IMR-90 (cell line): ENCODE data around the gene BTBD10. TPM values are rescaled to one million over a fixed set of nuclear protein-coding genes. Genes with fewer than 3 reads are reported as not detected.

Experiments
- ATAC-seq: fragments of 200-7000 bp; cut with Tn5 transposase; 2 replicates; pipeline ENCODE4 v1.9.1; 2020; ENCODE audit warnings: low read depth, mild to moderate bottlenecking, moderate library complexity
- BruUV-seq: library from RNA; stranded (reverse); fragments of 400-500 nt; replicated peaks from 2 replicates; lab custom pipeline; 2021; lab: Mats Ljungman, UMichigan
- CTCF ChIA-PET: fragments of 300-600 bp; formaldehyde crosslinking; extraction: SDS; loops from one replicate; lab custom pipeline; 2021; ENCODE audit warnings: antibody characterized with exemption; lab: Yijun Ruan, JAX
- POLR2A ChIA-PET: fragments of 300-600 bp; sonication (Branson Sonifier 250); formaldehyde crosslinking; loops from one replicate; lab custom pipeline; 2022; ENCODE audit warnings: antibody characterized with exemption; ENCODE audit not compliant: unreplicated experiment; lab: Charles Lee
- DNase-seq: peaks from one replicate; pipeline ENCODE4 v3.0.0; 2013
- H2AFZ ChIP-seq: replicated peaks from 2 replicates; pipeline ENCODE3; 2013; ENCODE audit warnings: low read length, mild to moderate bottlenecking; ENCODE audit not compliant: poor library complexity
- H2AK5ac ChIP-seq: 2 replicates; pipeline ENCODE4 v1.6.1; 2013; ENCODE audit warnings: low read depth, low read length, inconsistent platforms
- H2AK9ac ChIP-seq: replicated peaks from 2 replicates; pipeline ENCODE3; 2013; ENCODE audit warnings: mild to moderate bottlenecking, low read depth, low read length, moderate library complexity; ENCODE audit not compliant: poor library complexity
- H2BK120ac ChIP-seq: 2 replicates; pipeline ENCODE4 v1.6.1; 2013; ENCODE audit warnings: low read depth, low read length, inconsistent platforms
- H2BK15ac ChIP-seq: 3 replicates; pipeline ENCODE4 v1.6.1; 2013; ENCODE audit warnings: low read depth, low read length, inconsistent platforms
- H2BK20ac ChIP-seq: 2 replicates; pipeline ENCODE4 v1.6.1; 2013; ENCODE audit warnings: low read depth, mild to moderate bottlenecking, inconsistent platforms, low read length, moderate library complexity
- H2BK5ac ChIP-seq: 2 replicates; pipeline ENCODE4 v1.6.1; 2013; ENCODE audit warnings: mild to moderate bottlenecking, low read depth, low read length, inconsistent platforms; ENCODE audit not compliant: poor library complexity, severe bottlenecking
- H3K14ac ChIP-seq: replicated peaks from 2 replicates; pipeline ENCODE4 v1.6.1; 2013; ENCODE audit warnings: low read depth, low read length, inconsistent platforms
- H3K18ac ChIP-seq: 2 replicates; pipeline ENCODE4 v1.6.1; 2013; ENCODE audit warnings: low read depth, low read length, control low read depth
- H3K23ac ChIP-seq: 2 replicates; pipeline ENCODE4 v1.6.1; 2013; ENCODE audit warnings: low read depth, low read length, inconsistent platforms
- H3K27ac ChIP-seq: 2 replicates; pipeline ENCODE4 v1.5.1; 2013; ENCODE audit warnings: mild to moderate bottlenecking, control low read depth, low read length; ENCODE audit not compliant: insufficient read depth
- H3K27me3 ChIP-seq: 2 replicates; pipeline ENCODE4 v1.6.1; 2013; ENCODE audit warnings: low read length; ENCODE audit not compliant: control insufficient read depth, insufficient read depth
- H3K36me3 ChIP-seq: 2 replicates; pipeline ENCODE4 v1.6.1; 2013; ENCODE audit warnings: low read length, mixed read lengths; ENCODE audit not compliant: control insufficient read depth, insufficient read depth
- H3K4ac ChIP-seq: 2 replicates; pipeline ENCODE4 v1.6.1; 2013; ENCODE audit warnings: low read depth, low read length, inconsistent platforms
- H3K4me1 ChIP-seq: 2 replicates; pipeline ENCODE4 v1.6.1; 2013; ENCODE audit warnings: low read length, mixed read lengths; ENCODE audit not compliant: control insufficient read depth, insufficient read depth
- H3K4me2 ChIP-seq: 2 replicates; pipeline ENCODE4 v1.6.1; 2013; ENCODE audit warnings: low read depth, mild to moderate bottlenecking, control low read depth, low read length, moderate library complexity
- H3K4me3 ChIP-seq: 2 replicates; pipeline ENCODE4 v1.5.1; 2013; ENCODE audit warnings: low read depth, mild to moderate bottlenecking, control low read depth, low read length, moderate library complexity; ENCODE audit not compliant: insufficient read depth
- H3K56ac ChIP-seq: 2 replicates; pipeline ENCODE4 v1.6.1; 2013; ENCODE audit warnings: low read length, inconsistent platforms; ENCODE audit not compliant: insufficient read depth; ENCODE audit errors: extremely low read depth
- H3K79me1 ChIP-seq, 2 experiments: 2 replicates each; pipeline ENCODE4 v1.6.1; 2013; ENCODE audit warnings: low read length in 2 of 2, inconsistent platforms in 1 of 2, low read depth in 1 of 2
- H3K9ac ChIP-seq: 2 replicates; pipeline ENCODE4 v1.6.1; 2013; ENCODE audit warnings: low read depth, low read length, control low read depth
- H3K9me1 ChIP-seq: 2 replicates; pipeline ENCODE4 v1.6.1; 2013; ENCODE audit warnings: low read length, inconsistent platforms; ENCODE audit not compliant: insufficient read depth
- H3K9me3 ChIP-seq: 2 replicates; pipeline ENCODE4 v1.6.1; 2013; ENCODE audit warnings: low read length; ENCODE audit not compliant: control insufficient read depth, insufficient read depth
- H4K20me1 ChIP-seq: 2 replicates; pipeline ENCODE4 v1.6.1; 2013; ENCODE audit warnings: low read length, inconsistent platforms; ENCODE audit not compliant: insufficient read depth
- H4K5ac ChIP-seq: 2 replicates; pipeline ENCODE4 v1.6.1; 2013; ENCODE audit warnings: mild to moderate bottlenecking, low read depth, low read length, control low read depth
- H4K8ac ChIP-seq, 2 experiments: 2 replicates each; pipeline ENCODE4 v1.6.1; 2013; ENCODE audit warnings: low read depth in 2 of 2, low read length in 2 of 2, control low read depth in 1 of 2, inconsistent platforms in 1 of 2
- H4K91ac ChIP-seq: 2 replicates; pipeline ENCODE4 v1.6.1; 2013; ENCODE audit warnings: low read depth, low read length, inconsistent platforms; ENCODE audit not compliant: insufficient read depth
- BHLHE40 ChIP-seq: fragments of 150-350 bp; IDR thresholded peaks from 2 replicates; pipeline ENCODE4 v1.6.1; 2016; ENCODE audit warnings: mild to moderate bottlenecking, low read depth, low read length
- CEBPB ChIP-seq: IDR thresholded peaks from 2 replicates; pipeline ENCODE4 v1.6.1; 2012; ENCODE audit warnings: low read depth, low read length, improper control_type of control experiment
- CHD1 ChIP-seq: IDR thresholded peaks from 2 replicates; pipeline ENCODE4 v1.6.1; 2012; ENCODE audit warnings: low read depth, low read length, improper control_type of control experiment
- CTCF ChIP-seq: conservative IDR thresholded peaks from 2 replicates; pipeline ENCODE4 v1.5.1; 2012; ENCODE audit warnings: mild to moderate bottlenecking, low read depth, low read length, improper control_type of control experiment
- ELK1 ChIP-seq: fragments of 150-350 bp; IDR thresholded peaks from 2 replicates; pipeline ENCODE4 v1.6.1; 2016; ENCODE audit warnings: low read depth, mild to moderate bottlenecking, low read length, moderate library complexity, borderline replicate concordance
- FOS ChIP-seq: fragments of 150-350 bp; IDR thresholded peaks from 2 replicates; pipeline ENCODE4 v1.6.1; 2016; ENCODE audit warnings: low read depth, low read length
- MAFK ChIP-seq: IDR thresholded peaks from 2 replicates; pipeline ENCODE4 v1.6.1; 2012; ENCODE audit warnings: low read depth, low read length, improper control_type of control experiment
- MAZ ChIP-seq: IDR thresholded peaks from 2 replicates; pipeline ENCODE4 v1.6.1; 2012; ENCODE audit warnings: low read depth, mild to moderate bottlenecking, low read length, improper control_type of control experiment, moderate library complexity, borderline replicate concordance
- MXI1 ChIP-seq: IDR thresholded peaks from 2 replicates; pipeline ENCODE4 v1.6.1; 2012; ENCODE audit warnings: low read depth, mild to moderate bottlenecking, low read length, moderate library complexity, borderline replicate concordance
- NFE2L2 ChIP-seq: fragments of 150-350 bp; IDR thresholded peaks from 2 replicates; pipeline ENCODE4 v1.6.1; 2016; ENCODE audit warnings: low read depth, mild to moderate bottlenecking, low read length
- POLR2A ChIP-seq: IDR thresholded peaks from 2 replicates; pipeline ENCODE4 v1.6.1; 2012; ENCODE audit warnings: mild to moderate bottlenecking, low read depth, low read length
- RAD21 ChIP-seq: IDR thresholded peaks from 2 replicates; pipeline ENCODE4 v1.6.1; 2012; ENCODE audit warnings: low read length, improper control_type of control experiment
- RCOR1 ChIP-seq: IDR thresholded peaks from 2 replicates; pipeline ENCODE4 v1.6.1; 2012; ENCODE audit warnings: mild to moderate bottlenecking, low read length, improper control_type of control experiment; ENCODE audit not compliant: insufficient replicate concordance
- RFX5 ChIP-seq: IDR thresholded peaks from 2 replicates; pipeline ENCODE4 v1.8.0; 2012; ENCODE audit warnings: low read depth, mild to moderate bottlenecking, low read length, moderate library complexity
- SMC3 ChIP-seq: fragments of 150-350 bp; IDR thresholded peaks from 2 replicates; pipeline ENCODE4 v1.6.1; 2016; ENCODE audit warnings: low read depth, mild to moderate bottlenecking, antibody characterized with exemption, low read length, moderate library complexity
- WGBS, 2 experiments: methylation state at CpG; one replicate each; pipeline versions ENCODE4 v1.1.5 to v1.1.7; 2013; ENCODE audit warnings: missing lambda C conversion rate in 2 of 2; ENCODE audit not compliant: insufficient read length in 1 of 2; ENCODE audit errors: extremely low coverage in 2 of 2; 5-methylcytosine and 5-hydroxymethylcytosine counted together
- dilution Hi-C: fragments of 300-500 bp; cut with HindIII; formaldehyde crosslinking; loops from one replicate; pipeline ENCODE4 v1.14.3; 2018; ENCODE audit warnings: low sequenced_read_pairs; ENCODE audit not compliant: unreplicated experiment
- in situ Hi-C: fragments of 300-500 bp; cut with MboI; formaldehyde crosslinking; loops from 3 replicates; pipeline ENCODE4 v1.14.3; 2019; ENCODE audit warnings: low sequenced_read_pairs, inconsistent platforms, mixed read lengths
- intact Hi-C: fragments of 100-400 bp; cut with micrococcal nuclease; formaldehyde crosslinking; loops from 2 replicates; pipeline ENCODE4 v1.10.0; 2022
- polyA plus RNA-seq, 3 experiments: library from polyadenylated mRNA; depleted of rRNA; stranded (reverse); fragments of >200 nt; gene quantifications; 2 replicates each; pipeline ENCODE4 v1.2.3, GENCODE V29; 2012; ENCODE audit warnings: low replicate concordance in 1 of 3
- total RNA-seq: library from RNA; depleted of rRNA; stranded (reverse); fragments of >200 nt; gene quantifications from 2 replicates; pipeline ENCODE4 v1.2.3, GENCODE V29; 2012
- TF ChIP-seq, protein P1 (sequence below): fragments of 150-350 bp; IDR thresholded peaks from 2 replicates; pipeline ENCODE4 v1.6.1; 2017; ENCODE audit warnings: mild to moderate bottlenecking, antibody characterized with exemption, low read length, low read depth

BTBD10 gene
- total and polyA plus RNA-seq, 2 of the 4 experiments (the other 2 are of a cell fraction) = 32.5 to 59.9 TPM

DNA sequence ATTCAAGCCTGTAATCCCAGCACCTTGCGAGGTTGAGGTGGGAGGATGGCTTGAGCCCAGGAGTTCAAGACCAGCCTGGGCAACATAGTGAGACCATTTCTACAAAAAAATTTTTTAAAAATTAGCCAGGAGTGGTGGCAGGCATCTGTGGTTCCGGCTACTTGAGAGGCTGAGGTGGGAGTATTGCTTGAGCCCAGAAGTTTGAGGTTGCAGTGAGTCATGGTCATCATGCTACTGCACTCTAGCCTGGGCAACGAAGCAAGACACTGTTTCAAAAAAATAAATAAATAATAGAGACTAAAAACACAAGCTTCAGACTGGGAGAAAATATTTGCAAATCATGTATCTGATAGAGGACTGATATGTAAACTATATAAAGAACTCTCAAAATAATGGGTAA, 33.2 kb downstream of the BTBD10 start:
- POLR2A ChIA-PET = no interaction called here
- no peak overlapping the region for H4K8ac ChIP-seq
- no peak overlapping the region for H2BK20ac ChIP-seq
- no peak overlapping the region for H3K4me3 ChIP-seq
- H3K56ac ChIP-seq = no peak overlapping the region
- no peak for TF ChIP-seq POLR2A
- TF ChIP-seq RCOR1 = no peak
- TF ChIP-seq CTCF = no peak
- TF ChIP-seq CHD1 = no peak
- no peak for TF ChIP-seq RAD21
- TF ChIP-seq RFX5 = no peak
- no peak for TF ChIP-seq MAZ
- TF ChIP-seq MAFK = no peak
- TF ChIP-seq ELK1 = no peak
- TF ChIP-seq NFE2L2 = no peak
- no peak for TF ChIP-seq FOS
- TF ChIP-seq SMC3 = no peak
- TF ChIP-seq CEBPB = no peak
- TF ChIP-seq, protein P1, sequence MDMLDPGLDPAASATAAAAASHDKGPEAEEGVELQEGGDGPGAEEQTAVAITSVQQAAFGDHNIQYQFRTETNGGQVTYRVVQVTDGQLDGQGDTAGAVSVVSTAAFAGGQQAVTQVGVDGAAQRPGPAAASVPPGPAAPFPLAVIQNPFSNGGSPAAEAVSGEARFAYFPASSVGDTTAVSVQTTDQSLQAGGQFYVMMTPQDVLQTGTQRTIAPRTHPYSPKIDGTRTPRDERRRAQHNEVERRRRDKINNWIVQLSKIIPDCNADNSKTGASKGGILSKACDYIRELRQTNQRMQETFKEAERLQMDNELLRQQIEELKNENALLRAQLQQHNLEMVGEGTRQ = no peak
- no peak for TF ChIP-seq MXI1
- no peak for TF ChIP-seq BHLHE40
- no peak overlapping the region for H3K4ac ChIP-seq
- no peak overlapping the region for H3K27ac ChIP-seq
- no peak overlapping the region for H2BK15ac ChIP-seq
- peaks cover 4% of the 10 kb centered on the region; the same call in 1 of the 2 replicates for H4K20me1 ChIP-seq
- no peaks in the 10 kb centered on the region for H3K27me3 ChIP-seq
- no peak overlapping the region for H4K5ac ChIP-seq
- H3K9me3 ChIP-seq = 0 out of 2 replicates have a peak, but pooled peaks cover 2% of the 10 kb centered on the region
- in situ Hi-C loops (no loop called here), dilution Hi-C loops (no loop called here), intact Hi-C loops (no loop called here)
- no peak overlapping the region for H3K4me2 ChIP-seq
- H2BK120ac ChIP-seq = no peak overlapping the region
- no peak overlapping the region for H2BK5ac ChIP-seq
- CTCF ChIA-PET = no interaction called here
- H2AK5ac ChIP-seq = no peak overlapping the region
- no peak for DNase-seq
- no peak overlapping the region for H3K9ac ChIP-seq
- WGBS, 2 experiments = no CpG with 5 or more reads among the region's 3 CpGs
- H3K23ac ChIP-seq = no peak overlapping the region
- H3K18ac ChIP-seq = no peak overlapping the region
- H2AK9ac ChIP-seq = no peak overlapping the region
- H3K4me1 ChIP-seq = no peaks in the 10 kb centered on the region
- H2AFZ ChIP-seq = no peak overlapping the region
- ATAC-seq = no peak
- no peak overlapping the region for H3K14ac ChIP-seq
- H3K79me1 ChIP-seq = peaks cover 15 to 16% of the 10 kb centered on the region in 2 experiments
- no peak overlapping the region for H4K91ac ChIP-seq
- H3K36me3 ChIP-seq = no peaks in the 10 kb centered on the region
- no peaks in the 10 kb centered on the region for H3K9me1 ChIP-seq
- BruUV-seq = no TSS peak
